T-helper 1 cell treated with Interleukin-12 subunit alpha and Interleukin-12 subunit beta and Interleukin-4 antibody, amounts not matched to agents 30 ng/mL and 1 ng/mL, for 36 hours (primary cell): Measurements from ENCODE around the gene C7. TPM values are rescaled to one million over a fixed set of nuclear protein-coding genes. Genes with fewer than 3 reads are reported as not detected.

ENCODE experiments used
- intact Hi-C: fragments of 100-400 bp; cut with micrococcal nuclease; formaldehyde crosslinking; loops from one replicate; pipeline ENCODE4 v1.15.1; 2024
- total RNA-seq: library from RNA; stranded (reverse); gene quantifications from 2 replicates; pipeline ENCODE4 v1.2.3, GENCODE V29; 2022

The C7 gene
- total RNA-seq, 1 donor from 2014 or later, result not detected

DNA sequence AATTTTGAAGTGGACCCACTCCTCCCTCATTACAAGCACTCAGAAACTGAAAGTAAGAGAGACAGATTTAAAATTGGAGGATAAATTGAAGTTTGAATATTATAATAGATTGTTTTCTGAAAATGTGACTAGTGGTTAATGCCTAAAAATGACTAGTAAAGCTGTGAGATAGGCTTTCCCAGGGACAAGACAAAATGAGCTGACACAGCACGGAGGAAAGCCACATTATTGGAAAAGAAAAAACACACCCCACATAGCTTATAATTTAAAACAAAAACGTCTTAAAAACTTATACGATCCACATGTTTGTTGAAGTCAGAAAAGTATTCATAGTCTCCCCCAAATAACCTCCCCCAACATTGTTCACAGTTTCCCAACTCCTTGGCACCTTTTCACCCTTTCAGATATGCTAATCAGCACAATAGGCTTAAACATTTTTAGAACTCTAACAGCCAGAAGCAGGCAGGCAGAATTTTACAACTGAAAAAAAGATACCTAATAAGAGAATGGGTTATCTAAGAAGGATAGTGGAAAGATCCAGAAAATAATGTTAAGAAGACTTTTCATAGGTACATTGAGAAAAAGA is 6.1 kb downstream of the C7 start:
- intact Hi-C loops, result no loop called here

DNA sequence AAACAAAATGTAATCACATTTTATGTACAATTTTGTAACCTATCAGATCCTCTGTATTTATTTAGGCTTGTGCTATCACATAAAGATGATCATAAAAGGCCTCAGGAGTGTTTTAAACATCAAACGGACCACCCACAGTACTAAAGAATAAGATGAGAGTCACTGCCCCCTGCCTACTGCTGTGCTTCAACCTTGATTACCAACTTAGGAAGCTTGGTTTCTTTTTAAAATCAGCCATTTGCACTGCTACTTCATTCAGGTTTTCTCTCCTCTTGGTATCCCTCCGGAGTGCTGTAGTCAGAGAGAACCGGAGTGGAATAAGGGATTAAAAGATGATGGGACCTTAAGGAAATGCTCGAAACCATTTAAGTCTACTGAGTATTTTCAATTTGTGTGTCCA is 6.9 kb downstream of the C7 start:
- intact Hi-C loops, result no loop called here

DNA sequence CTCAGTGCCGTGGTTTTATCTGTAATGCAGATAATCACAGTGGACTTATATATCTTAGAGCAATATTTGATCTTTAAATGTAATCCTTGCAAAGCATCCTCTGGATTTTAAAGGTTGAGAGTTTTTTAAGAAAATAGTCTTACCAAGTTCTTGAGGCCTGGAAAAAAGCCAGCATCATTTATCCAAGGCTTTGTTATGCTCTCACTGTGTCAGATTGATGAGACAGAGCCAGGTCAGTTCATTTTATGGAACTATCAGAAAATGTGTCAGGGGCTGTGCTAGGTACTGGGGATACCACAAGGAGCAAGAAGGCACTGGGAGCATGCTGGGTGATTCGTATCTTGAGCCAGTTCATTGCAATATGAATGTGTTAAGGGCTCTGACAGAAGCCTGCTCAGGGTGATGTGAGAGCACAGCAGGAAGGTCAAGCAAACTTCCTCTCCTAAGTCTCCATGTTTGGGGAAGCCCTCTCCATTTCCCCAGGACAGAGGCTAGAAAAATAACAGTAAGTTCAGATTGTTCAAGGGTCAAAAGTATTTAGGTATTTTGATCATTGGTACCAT is 19.7 kb downstream of the C7 start:
- intact Hi-C loops, result no loop called here

DNA sequence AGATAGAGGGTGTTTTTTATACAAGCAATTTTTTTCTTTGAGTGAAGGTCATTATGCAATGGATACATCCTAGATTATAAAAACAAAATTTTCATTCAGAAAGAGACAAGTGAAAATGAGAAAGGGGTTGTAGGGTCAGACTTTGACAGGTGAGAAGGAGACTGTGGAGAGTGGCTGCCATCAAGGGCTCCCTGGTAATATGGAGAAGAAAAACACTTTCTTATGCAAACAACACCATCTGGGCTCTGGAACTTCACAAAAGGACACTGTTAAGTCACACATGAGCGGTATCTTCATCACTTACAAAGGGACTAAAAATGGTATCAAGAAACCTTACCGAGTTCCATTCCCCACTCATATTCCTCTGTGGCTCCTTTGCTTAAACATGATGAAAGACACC is 23.5 kb downstream of the C7 start:
- intact Hi-C loops, result no loop called here

DNA sequence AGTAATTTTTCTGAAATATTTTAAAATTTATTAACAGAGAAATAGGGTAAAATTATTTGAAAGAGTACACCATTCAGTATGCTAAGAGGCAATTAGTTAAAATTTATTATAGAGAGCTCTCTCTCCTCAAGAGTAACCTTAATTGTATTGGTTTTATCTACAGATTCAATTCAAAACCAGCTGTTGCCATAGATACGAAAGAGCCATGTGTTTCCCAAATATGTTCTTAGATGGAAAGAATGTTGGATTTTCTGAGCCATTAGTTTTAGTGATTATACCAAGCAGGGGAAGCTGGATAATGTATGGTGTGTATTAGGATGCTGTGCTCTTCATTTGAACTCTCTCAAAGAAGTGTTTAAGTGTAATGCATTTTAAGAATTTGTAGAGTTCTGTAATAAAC is 27.8 kb downstream of the C7 start:
- intact Hi-C loops, result no loop called here

DNA sequence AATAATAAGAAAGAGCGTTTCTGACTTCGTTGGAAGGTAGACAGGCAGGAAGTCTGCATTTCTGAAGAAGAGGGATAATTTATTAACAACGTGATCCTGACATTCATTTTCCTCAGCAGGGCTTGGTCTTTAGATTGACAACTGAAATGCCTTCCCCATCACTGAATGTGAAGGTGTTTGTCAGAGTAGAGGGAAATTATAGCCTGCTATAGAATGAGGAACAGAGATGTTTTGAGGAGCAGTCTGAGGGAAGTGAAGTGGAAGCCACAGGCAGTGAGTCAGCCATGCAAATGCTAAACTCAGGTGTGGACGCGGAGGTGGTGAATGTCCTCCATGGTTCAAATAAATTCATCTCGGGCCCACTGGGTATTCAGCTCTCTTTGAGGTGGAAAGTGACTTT is 30.5 kb downstream of the C7 start:
- intact Hi-C loops, result no loop called here

DNA sequence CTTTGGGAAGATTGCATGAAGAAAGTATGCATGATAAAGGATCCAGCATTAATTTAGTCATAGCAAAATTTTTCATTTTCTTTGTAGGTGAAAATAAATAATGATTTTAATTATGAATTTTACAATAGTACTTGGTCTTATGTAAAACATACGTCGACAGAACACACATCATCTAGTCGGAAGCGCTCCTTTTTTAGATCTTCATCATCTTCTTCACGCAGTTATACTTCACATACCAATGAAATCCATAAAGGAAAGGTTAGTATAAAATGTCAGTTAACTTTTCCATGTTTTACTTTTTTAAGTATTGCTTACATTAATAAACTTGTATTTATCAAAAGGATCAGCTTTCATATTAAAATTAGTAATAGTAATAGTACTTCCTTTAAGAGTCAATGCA is 35.8 kb downstream of the C7 start:
- intact Hi-C loops, result no loop called here

DNA sequence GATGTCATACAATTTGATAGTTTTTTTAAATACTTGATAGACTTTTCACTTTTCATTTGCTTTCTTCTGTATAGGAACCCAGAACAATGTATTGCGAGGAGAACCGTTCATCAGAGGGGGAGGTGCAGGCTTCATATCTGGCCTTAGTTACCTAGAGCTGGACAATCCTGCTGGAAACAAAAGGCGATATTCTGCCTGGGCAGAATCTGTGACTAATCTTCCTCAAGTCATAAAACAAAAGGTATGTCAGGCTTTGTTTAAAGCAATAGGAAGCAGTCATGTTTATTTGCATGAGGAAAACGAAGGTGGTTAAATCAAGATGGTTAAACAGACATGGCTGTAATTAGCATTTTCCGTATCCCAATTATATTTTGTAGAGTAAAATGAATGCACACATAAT is 46.0 kb downstream of the C7 start:
- intact Hi-C loops, result no loop called here

DNA sequence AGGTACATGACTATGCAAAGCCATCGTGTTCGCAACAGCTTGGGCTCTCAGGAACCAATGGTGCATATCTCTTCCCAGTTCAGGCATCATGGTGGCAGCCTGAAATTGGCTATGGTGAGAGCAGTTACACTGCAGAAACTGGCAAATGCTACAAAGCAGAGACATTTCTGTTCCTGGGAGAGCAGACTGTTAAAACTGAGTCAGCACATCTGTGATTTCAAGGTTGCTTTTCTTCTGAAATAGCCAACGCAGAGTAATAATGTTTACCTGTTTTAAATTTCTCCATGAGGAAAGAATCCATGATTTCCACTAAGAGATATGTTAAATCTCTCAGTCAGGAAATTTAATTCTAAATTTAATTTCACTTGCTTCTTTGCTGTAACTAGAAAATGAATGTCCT is 47.8 kb downstream of the C7 start:
- intact Hi-C loops, result no loop called here

DNA sequence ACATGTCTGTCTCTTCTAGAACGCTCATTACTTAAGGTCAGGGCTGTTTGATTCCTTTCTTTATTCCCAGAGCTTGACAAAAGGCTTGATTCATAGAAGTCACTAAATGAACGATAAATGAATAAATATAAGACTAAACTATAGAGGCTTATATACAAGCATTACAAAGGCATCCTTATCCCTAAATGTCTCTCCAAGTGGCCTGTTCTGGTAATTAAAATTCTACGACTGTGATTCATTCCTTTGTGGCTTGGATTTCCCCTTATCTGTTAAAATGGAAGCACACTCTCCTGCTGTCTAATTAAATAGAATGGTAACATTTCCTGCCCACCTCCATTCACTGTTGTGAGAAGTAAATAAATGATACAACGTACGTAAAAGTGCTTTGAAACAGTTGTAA is 49.5 kb downstream of the C7 start:
- intact Hi-C loops, result no loop called here

DNA sequence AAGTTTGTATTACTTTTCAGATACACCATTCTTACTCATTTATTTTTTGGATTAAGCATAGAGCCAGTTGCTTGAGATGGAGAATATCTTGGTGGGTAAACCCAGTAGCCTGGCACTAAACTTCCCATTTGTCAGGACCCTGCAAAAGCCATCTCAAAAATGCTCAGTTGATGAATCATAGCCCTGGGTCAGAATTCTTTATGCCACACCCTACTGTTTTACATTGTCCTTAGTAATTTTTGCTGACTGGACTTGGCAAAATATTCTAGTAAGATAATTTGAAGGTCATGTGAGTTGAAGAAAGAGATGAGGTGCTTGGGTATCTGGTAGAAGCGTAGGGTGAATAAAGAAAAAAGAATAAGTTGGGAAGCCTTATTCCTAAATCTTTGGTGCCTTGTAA is 50.7 kb downstream of the C7 start:
- intact Hi-C loops, result no loop called here

DNA sequence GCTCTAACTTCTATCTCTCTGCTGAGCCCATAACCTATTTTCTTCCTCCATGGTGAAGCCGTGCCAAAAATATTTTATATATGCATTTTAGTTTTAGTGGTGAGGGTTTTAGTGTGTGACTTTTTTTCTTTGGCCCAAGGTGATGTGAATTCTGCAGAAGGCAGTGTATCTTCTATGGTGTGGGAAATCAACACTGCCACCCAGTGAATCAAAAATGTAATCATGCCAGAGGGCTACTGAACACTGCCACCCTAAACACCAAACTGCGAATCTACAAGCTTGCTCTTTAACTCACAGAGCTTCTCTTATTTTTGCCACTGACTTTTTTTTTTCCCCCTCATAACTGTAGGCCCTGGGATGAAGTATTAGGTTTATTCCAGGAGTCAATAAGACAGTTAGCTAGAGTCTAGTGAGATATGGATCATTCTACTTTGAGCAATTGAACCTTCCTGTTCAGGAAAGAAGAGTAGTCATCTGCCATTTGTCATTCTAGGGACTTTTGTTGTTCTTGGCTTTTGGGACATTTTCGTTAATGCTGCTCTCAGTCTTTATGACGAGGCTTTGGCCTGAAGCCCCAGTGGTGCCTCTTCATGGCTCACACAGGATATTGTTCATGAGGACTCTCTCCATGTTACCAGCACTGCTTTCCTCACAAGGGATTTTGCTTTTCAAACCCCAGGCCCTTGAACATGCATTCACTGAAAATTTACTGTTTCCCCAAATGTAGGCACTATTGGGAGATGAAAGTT is 53.1 kb downstream of the C7 start:
- intact Hi-C loops, result no loop called here

DNA sequence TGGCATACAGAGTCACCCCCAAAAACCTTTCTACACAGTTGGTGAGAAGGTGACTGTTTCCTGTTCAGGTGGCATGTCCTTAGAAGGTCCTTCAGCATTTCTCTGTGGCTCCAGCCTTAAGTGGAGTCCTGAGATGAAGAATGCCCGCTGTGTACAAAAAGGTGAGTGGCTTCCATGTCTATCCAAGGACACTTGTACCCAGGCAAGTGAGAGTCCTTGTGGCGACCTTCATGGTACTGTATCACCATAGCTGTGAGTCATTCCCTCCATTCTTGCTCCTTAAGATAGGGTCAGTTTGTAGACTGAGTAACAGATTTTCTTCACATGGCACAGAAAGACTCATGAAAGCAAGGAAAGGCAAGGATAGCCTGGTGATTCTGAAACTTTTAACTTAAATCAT is 63.1 kb downstream of the C7 start:
- intact Hi-C loops, result no loop called here

DNA sequence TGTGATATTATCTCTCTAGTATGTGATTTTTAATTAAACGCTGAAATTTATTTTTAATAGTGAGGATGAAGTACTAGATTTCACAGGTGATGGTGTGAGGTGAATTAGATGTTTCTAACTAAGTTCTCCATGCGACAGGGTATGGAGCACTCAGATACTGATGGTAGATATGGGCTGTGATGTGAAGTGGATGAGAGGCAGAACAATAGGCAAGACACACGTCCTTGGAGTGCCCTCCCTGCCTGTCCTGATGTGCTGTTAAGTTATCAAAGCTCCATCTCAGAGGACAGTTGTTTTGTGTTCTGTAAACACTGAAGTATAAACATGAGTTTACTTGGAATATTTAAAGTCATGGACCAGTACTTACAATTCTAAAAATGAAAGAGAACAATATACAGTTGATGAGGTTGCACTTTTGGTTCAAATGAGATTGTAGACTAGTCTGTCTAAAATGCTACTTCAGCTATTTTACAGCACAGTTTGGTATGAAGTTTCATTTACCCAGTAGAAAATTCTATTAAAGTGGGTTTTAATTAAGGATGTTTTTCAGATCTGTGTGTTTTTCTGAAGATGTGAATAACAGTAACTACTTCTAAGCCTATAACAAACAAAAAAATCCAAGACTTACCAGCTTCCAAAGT is 64.2 kb downstream of the C7 start:
- intact Hi-C loops, result no loop called here

DNA sequence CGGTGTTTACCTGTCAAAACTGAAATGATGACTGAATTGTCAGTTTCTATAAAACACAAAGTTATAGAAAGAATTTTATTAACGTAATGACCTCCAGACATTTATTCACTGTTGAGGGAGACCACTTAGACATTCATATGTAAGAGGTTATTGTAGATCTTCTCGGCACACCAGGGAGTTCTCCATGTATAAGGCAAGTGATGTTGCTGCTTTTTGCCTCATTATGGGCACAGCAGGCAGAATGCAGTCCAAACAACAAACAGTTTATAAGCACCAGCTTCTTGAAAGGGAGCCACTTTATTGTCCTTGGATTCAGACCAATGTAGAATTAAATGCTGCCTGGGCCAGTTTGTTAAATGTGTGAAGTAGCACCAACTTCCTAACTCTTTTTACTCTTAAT is 66.7 kb downstream of the C7 start:
- intact Hi-C loops, result no loop called here

DNA sequence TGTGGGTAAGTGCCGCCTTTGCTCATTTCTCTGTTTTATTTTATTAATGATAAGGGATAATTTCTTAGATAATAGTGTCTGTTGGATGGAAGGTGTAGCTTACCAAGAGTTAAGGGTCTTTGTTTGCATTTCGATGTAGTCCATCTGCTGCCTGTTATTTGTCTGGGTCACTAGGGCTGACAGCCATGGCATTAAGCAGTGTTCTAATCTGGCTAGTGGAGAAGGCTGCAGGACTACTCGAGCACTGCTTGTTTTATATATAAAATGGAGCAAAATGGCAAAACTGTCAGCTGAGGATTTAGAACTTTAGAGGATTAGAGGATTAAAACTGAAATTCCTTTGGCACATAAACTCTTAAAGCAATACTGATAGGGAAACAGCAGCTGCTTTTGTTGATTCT is 67.5 kb downstream of the C7 start:
- intact Hi-C loops, result no loop called here

DNA sequence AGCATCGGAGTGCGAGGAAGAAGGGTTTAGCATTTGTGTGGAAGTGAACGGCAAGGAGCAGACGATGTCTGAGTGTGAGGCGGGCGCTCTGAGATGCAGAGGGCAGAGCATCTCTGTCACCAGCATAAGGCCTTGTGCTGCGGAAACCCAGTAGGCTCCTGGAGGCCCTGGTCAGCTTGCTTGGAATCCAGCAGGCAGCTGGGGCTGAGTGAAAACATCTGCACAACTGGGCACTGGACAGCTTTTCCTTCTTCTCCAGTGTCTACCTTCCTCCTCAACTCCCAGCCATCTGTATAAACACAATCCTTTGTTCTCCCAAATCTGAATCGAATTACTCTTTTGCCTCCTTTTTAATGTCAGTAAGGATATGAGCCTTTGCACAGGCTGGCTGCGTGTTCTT is 72.1 kb downstream of the C7 start:
- intact Hi-C loops, result no loop called here

DNA sequence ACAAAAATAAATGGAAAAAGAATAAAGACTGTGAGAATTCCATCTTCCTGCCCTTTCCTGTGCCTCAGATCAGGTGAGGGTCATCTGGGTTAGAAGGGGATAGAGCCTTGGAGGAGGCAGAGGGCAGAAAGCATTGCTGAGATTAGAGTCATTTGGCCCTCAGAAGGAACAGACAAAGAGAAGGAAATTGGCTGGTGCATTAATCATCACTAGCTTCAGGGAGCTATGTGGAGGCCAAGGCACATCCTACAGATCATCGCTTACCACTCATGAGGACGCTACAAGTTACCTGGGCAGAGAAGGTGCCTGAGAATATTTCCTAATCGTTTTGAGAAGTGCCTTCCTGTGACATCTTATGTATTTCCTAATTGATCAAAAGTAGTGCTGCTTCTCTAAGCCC is 74.5 kb downstream of the C7 start:
- intact Hi-C loops, result no loop called here

DNA sequence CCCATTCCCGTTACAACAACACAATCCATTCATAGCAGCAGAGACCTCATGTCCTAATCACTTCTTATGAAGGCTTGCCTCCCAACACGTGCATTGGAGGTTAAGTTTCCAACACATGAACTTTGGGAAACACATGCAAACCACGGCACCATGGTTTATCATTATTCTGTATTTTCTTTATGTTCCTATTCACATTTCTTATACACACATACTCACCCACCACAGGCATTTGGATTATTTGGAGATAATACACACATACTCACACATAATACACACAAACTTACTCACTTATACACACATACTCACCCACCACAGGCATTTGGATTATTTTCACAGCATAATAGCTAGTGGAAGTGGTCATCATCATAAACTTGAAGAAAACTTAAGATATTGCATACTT is 75.6 kb downstream of the C7 start:
- intact Hi-C loops, result no loop called here

DNA sequence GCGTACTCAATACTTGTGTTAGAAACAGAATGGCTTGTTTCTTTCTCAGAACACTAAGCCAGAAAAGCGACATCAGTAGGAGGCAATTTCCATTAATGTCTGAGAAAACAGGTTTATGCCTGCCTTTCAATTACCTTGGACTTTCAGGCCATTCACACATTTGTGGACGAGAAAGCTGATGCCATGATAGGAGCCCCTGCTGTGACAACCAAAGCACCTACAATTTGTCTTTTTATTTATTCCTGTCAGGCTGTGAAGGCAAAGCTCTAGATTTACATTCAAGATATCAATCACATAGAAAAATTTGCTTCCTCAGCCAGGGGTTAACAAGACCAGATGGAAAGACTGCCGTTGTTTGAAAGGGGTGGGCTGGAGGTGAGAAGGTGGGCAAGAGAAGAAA is 76.2 kb downstream of the C7 start:
- intact Hi-C loops, result no loop called here

DNA sequence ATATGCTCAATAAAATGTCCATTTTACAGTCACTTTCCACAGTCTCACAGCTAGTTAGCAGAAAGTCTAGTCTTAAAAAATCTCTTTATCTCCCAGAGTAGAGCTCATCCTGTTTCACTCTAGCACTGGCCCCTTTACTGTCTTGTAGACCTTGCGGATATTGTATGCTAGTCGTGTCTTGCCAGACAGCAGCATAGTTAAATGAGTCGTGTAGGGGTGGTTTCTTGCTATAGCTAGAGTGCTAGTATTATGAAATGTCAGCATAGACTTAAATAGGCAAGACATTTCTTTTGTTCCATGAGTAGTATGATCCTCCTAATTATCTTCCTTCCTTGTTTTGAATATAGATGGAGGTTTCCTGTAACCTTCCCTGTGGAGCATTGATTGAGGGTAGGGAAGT is 77.4 kb downstream of the C7 start:
- intact Hi-C loops, result no loop called here

DNA sequence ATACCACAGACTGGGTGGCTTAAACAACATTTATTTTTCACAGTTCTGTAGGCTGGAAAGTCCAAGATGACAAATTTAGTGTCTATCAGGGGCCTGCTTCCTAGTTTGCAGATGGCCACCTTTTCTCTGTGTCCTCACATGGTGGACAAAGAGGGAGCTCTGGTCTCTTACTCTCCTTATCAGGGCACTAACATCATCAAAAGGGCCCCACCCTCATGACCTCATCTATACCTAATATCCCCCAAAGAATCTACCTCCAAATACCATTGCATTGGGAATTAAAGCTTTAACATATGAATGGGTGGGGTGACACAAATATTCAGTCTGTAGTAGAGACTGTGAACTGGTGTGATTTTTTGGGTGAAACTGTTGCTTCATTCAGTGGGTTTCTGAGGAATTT is 78.1 kb downstream of the C7 start:
- intact Hi-C loops, result no loop called here
